Neural cell (in vitro differentiated cells): Measurements from ENCODE around the gene SLC3A2. TPM values are rescaled to one million over a fixed set of nuclear protein-coding genes. Genes with fewer than 3 reads are reported as not detected.
"Not testable (repeated sequence)": the region's sequence is repeated elsewhere in the genome, so short reads cannot be mapped to it uniquely, and the experiment has no call there.

ENCODE experiments used
- H2AFZ ChIP-seq: fragments of 200-600, 300-800 bp; sonication (generic), shearing (Covaris generic); 2 replicates; pipeline ENCODE4 v1.6.0; 2014; ENCODE audit warnings: low read depth, mild to moderate bottlenecking, antibody characterized with exemption, low read length, moderate library complexity
- H3F3A ChIP-seq: fragments of 200-600 bp; shearing (Covaris generic); 2 replicates; pipeline ENCODE4 v1.6.1; 2016; ENCODE audit warnings: mild to moderate bottlenecking, moderate library complexity, mixed read lengths, antibody characterized with exemption, low read length; ENCODE audit not compliant: insufficient read depth, poor library complexity, severe bottlenecking
- H3K27ac ChIP-seq: fragments of 200-600, 300-800 bp; sonication (generic), shearing (Covaris generic); 2 replicates; pipeline ENCODE4 v1.5.1; 2014; ENCODE audit warnings: mild to moderate bottlenecking, low read length, moderate library complexity
- H3K27me3 ChIP-seq: fragments of 300-800, 200-600 bp; sonication (generic), shearing (Covaris generic); 2 replicates; pipeline ENCODE4 v1.6.0; 2014; ENCODE audit warnings: mild to moderate bottlenecking, low read depth, low read length, moderate library complexity; ENCODE audit not compliant: insufficient read depth
- H3K36me3 ChIP-seq: fragments of 300-800, 200-600 bp; sonication (generic), shearing (Covaris generic); 2 replicates; pipeline ENCODE4 v1.5.1; 2014; ENCODE audit warnings: mild to moderate bottlenecking, antibody characterized with exemption, low read length, moderate library complexity; ENCODE audit not compliant: insufficient read depth
- H3K4me2 ChIP-seq: fragments of 300-800, 200-600 bp; sonication (generic), shearing (Covaris generic); 2 replicates; pipeline ENCODE4 v1.6.0; 2014; ENCODE audit warnings: mild to moderate bottlenecking, low read length
- H3K4me3 ChIP-seq: fragments of 300-800, 200-600 bp; sonication (generic), shearing (Covaris generic); 2 replicates; pipeline ENCODE4 v1.5.1; 2014; ENCODE audit warnings: mild to moderate bottlenecking, low read length, moderate library complexity
- H3K79me2 ChIP-seq: fragments of 200-600 bp; shearing (Covaris generic); replicated peaks from 2 replicates; pipeline ENCODE4 v1.6.0; 2014; ENCODE audit warnings: mild to moderate bottlenecking, low read length, moderate library complexity; ENCODE audit not compliant: insufficient read depth
- H3K9ac ChIP-seq: fragments of 300-800, 200-600 bp; sonication (generic), shearing (Covaris generic); 2 replicates; pipeline ENCODE4 v1.6.1; 2016; ENCODE audit warnings: mild to moderate bottlenecking, low read length, mixed read lengths
- H3K9me2 ChIP-seq: fragments of 200-600 bp; shearing (Covaris generic); 2 replicates; pipeline ENCODE4 v1.6.1; 2016; ENCODE audit warnings: mild to moderate bottlenecking, low read length, mixed read lengths; ENCODE audit not compliant: insufficient read depth
- H3K9me3 ChIP-seq: fragments of 200-600, 300-800 bp; sonication (generic), shearing (Covaris generic); 2 replicates; pipeline ENCODE4 v1.6.1; 2016; ENCODE audit warnings: mild to moderate bottlenecking, mixed run types, low read length, moderate library complexity, mixed read lengths
- H4K20me1 ChIP-seq: fragments of 200-600 bp; shearing (Covaris generic); 2 replicates; pipeline ENCODE4 v1.6.1; 2016; ENCODE audit warnings: mild to moderate bottlenecking, mixed run types; ENCODE audit not compliant: insufficient read depth
- CTCF ChIP-seq: fragments of 450-650 bp; IDR thresholded peaks from 2 replicates; pipeline ENCODE4 v1.5.1; 2014; ENCODE audit warnings: antibody characterized with exemption, mild to moderate bottlenecking, moderate library complexity; ENCODE audit not compliant: poor library complexity, severe bottlenecking
- EZH2 ChIP-seq: fragments of 200-600, 300-800 bp; shearing (Covaris generic), sonication (generic); IDR thresholded peaks from 2 replicates; pipeline ENCODE4 v1.6.1; 2014; ENCODE audit warnings: antibody characterized with exemption, low read length, borderline replicate concordance, mild to moderate bottlenecking; ENCODE audit not compliant: insufficient read depth, poor library complexity, severe bottlenecking
- MXI1 ChIP-seq: fragments of 450-650 bp; conservative IDR thresholded peaks from 2 replicates; pipeline ENCODE4 v1.6.1; 2014; ENCODE audit warnings: antibody characterized with exemption, mild to moderate bottlenecking; ENCODE audit not compliant: poor library complexity, severe bottlenecking
- RAD21 ChIP-seq: fragments of 450-650 bp; conservative IDR thresholded peaks from 2 replicates; pipeline ENCODE4 v1.6.1; 2014; ENCODE audit warnings: antibody characterized with exemption, mild to moderate bottlenecking, moderate library complexity
- SMC3 ChIP-seq: fragments of 450-650 bp; conservative IDR thresholded peaks from 2 replicates; pipeline ENCODE4 v1.6.1; 2014; ENCODE audit warnings: antibody characterized with exemption, mild to moderate bottlenecking, moderate library complexity; ENCODE audit not compliant: poor library complexity
- TAF1 ChIP-seq: IDR thresholded peaks from 2 replicates; pipeline ENCODE4 v1.6.1; 2012; ENCODE audit warnings: low read depth
- polyA plus RNA-seq: library from polyadenylated mRNA; depleted of rRNA; stranded (reverse); fragments of >200 nt; gene quantifications from 2 replicates; pipeline ENCODE4 v1.2.3, GENCODE V29; 2014
- TF ChIP-seq, protein P1 (sequence below): IDR thresholded peaks from 2 replicates; pipeline ENCODE4 v1.6.1; 2012; ENCODE audit warnings: borderline replicate concordance

SLC3A2 gene
- polyA plus RNA-seq, 1 donor from 2014 or later: 176 TPM

GRCh38 chr11:62860835-62861563, 19.7 kb upstream of the SLC3A2 start:
- H3K9me3 ChIP-seq: no peaks in the 10 kb centered on the region
- no peak overlapping the region for H3K4me3 ChIP-seq
- no peaks in the 10 kb centered on the region for H3K27me3 ChIP-seq
- no peak overlapping the region for H3K27ac ChIP-seq
- TF ChIP-seq MXI1 (no peak), TAF1 (no peak), EZH2 (no peak), RAD21 (no peak), SMC3 (no peak), CTCF (no peak)
- TF ChIP-seq, protein P1, sequence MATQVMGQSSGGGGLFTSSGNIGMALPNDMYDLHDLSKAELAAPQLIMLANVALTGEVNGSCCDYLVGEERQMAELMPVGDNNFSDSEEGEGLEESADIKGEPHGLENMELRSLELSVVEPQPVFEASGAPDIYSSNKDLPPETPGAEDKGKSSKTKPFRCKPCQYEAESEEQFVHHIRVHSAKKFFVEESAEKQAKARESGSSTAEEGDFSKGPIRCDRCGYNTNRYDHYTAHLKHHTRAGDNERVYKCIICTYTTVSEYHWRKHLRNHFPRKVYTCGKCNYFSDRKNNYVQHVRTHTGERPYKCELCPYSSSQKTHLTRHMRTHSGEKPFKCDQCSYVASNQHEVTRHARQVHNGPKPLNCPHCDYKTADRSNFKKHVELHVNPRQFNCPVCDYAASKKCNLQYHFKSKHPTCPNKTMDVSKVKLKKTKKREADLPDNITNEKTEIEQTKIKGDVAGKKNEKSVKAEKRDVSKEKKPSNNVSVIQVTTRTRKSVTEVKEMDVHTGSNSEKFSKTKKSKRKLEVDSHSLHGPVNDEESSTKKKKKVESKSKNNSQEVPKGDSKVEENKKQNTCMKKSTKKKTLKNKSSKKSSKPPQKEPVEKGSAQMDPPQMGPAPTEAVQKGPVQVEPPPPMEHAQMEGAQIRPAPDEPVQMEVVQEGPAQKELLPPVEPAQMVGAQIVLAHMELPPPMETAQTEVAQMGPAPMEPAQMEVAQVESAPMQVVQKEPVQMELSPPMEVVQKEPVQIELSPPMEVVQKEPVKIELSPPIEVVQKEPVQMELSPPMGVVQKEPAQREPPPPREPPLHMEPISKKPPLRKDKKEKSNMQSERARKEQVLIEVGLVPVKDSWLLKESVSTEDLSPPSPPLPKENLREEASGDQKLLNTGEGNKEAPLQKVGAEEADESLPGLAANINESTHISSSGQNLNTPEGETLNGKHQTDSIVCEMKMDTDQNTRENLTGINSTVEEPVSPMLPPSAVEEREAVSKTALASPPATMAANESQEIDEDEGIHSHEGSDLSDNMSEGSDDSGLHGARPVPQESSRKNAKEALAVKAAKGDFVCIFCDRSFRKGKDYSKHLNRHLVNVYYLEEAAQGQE: no peak
- H4K20me1 ChIP-seq: no peaks in the 10 kb centered on the region
- H3F3A ChIP-seq: no peaks in the 10 kb centered on the region
- H3K79me2 ChIP-seq: peaks cover 17% of the 10 kb centered on the region
- no peaks in the 10 kb centered on the region for H3K36me3 ChIP-seq
- H2AFZ ChIP-seq: no peak overlapping the region
- H3K4me2 ChIP-seq: no peak overlapping the region
- H3K9ac ChIP-seq: no peak overlapping the region
- no peaks in the 10 kb centered on the region for H3K9me2 ChIP-seq

DNA sequence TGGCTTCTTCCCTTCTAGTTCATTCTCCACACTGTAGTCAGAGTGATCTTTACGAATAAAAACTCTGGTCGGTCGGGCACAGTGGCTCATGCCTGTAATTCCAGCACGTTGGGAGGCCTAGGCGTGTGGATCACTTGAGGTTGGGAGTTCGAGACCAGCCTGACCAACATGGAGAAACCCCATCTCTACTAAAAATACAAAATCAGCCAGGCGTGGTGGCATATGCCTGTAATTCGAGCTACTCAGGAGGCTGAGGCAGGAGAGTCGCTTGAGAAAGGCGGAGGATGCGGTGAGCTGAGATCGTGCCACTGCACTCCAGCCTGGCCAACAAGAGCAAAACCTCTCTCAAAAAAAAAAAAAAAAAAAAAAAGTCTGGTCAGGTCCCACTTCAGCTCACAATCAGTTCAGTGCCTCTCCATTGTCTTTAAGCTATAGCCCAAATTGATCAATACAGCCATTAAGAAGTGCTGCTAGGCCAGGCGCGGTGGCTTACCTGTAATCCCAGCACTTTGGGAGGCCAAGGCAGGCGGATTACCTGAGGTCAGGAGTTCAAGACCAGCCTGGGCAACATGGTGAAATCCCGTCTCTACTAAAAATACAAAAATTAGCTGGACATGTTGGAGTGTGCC, 19.0 kb upstream of the SLC3A2 start:
- H3K9me3 ChIP-seq, H3K27me3 ChIP-seq, H3K4me2 ChIP-seq, H3K27ac ChIP-seq, H3K36me3 ChIP-seq, H3K4me3 ChIP-seq, H3F3A ChIP-seq, H3K9me2 ChIP-seq, H2AFZ ChIP-seq, H4K20me1 ChIP-seq, H3K9ac ChIP-seq: not testable (repeated sequence)
- peaks cover 17% of the 10 kb centered on the region for H3K79me2 ChIP-seq
